Type B pancreatic cell (in vitro differentiated cells): ENCODE results near the gene WNT8A. TPM values are rescaled to one million over a fixed set of nuclear protein-coding genes. Genes with fewer than 3 reads are reported as not detected.
"Not testable (repeated sequence)": the region's sequence is repeated elsewhere in the genome, so short reads cannot be mapped to it uniquely, and the experiment has no call there.

Source experiments
- DNase-seq: peaks from one replicate; pipeline ENCODE4 v3.0.0; 2021; ENCODE audit warnings: mixed read lengths; ENCODE audit not compliant: unreplicated experiment; ENCODE audit errors: extremely low spot score
- H3K27ac Mint-ChIP-seq: 2 replicates; pipeline ENCODE4 v1.8.0; 2021; ENCODE audit warnings: mild to moderate bottlenecking, mixed read lengths
- H3K27me3 Mint-ChIP-seq: 2 replicates; pipeline ENCODE4 v1.8.0; 2021; ENCODE audit warnings: mixed read lengths
- H3K36me3 Mint-ChIP-seq: 2 replicates; pipeline ENCODE4 v1.8.0; 2021; ENCODE audit warnings: mixed read lengths
- H3K4me1 Mint-ChIP-seq: one replicate; pipeline ENCODE4 v1.8.0; 2021; ENCODE audit warnings: mixed read lengths; ENCODE audit not compliant: unreplicated experiment
- H3K4me3 Mint-ChIP-seq: 2 replicates; pipeline ENCODE4 v1.8.0; 2021; ENCODE audit warnings: mild to moderate bottlenecking, mixed read lengths
- H3K9me3 Mint-ChIP-seq: 2 replicates; pipeline ENCODE4 v1.8.0; 2021; ENCODE audit warnings: mixed read lengths
- total RNA-seq: library from RNA; stranded (reverse); gene quantifications from 2 replicates; pipeline ENCODE4 v1.2.1, GENCODE V29; 2021; ENCODE audit warnings: low replicate concordance
- TF ChIP-seq, protein P1 (sequence below): fragments of 200-600 bp; sonication (generic); conservative IDR thresholded peaks from 2 replicates; pipeline ENCODE4 v1.5.0; 2021; ENCODE audit warnings: antibody characterized with exemption, mild to moderate bottlenecking

Gene WNT8A
- total RNA-seq, 1 donor from 2014 or later, result not detected

DNA sequence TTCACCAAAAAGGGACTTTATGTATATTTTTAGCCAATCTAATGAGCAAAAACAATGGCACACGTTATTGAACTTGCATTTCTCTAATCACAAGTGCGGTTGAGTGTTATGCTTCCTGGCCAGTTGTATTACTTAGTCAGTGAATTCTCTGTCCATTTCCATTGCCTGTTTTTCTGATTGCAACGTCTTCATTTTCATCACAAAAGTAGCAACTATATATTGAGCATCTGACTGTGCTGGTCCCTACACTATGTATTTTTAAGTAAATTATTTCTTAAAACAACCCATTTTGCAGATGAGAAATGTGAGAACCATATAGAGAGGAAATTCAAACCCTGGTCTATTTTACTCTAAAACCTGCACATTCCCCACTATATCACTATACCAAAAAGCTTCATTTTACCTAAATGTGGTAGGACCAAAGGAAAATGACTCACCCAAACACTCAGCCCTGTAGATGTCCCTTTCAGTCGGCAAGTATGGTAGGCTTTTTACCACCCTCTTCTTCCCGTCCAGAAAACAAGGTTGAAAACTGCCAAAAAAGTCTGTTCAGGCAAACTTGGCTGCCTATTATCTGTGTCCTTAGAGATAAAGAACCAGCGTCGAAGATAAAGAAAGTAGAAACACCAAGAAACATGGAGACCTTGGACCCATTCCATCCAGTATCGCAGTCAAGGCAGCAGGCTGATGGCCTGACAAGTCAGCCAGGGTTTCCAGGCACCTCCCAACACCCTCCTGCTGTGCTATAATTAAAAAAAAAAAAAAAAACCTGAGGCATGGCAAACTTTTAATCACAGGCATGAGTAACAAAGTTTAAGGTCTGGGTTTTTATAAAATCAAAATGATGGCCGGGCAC, 32.2 kb upstream of the WNT8A start:
- Mint-ChIP-seq H3K36me3 (no peaks in the 10 kb centered on the region), H3K27ac (no peak overlapping the region), H3K4me3 (no peak overlapping the region), H3K9me3 (no peaks in the 10 kb centered on the region), H3K4me1 (peaks cover 7% of the 10 kb centered on the region), H3K27me3 (peaks cover 3% of the 10 kb centered on the region)
- DNase-seq, result no peak
- TF ChIP-seq, protein P1, sequence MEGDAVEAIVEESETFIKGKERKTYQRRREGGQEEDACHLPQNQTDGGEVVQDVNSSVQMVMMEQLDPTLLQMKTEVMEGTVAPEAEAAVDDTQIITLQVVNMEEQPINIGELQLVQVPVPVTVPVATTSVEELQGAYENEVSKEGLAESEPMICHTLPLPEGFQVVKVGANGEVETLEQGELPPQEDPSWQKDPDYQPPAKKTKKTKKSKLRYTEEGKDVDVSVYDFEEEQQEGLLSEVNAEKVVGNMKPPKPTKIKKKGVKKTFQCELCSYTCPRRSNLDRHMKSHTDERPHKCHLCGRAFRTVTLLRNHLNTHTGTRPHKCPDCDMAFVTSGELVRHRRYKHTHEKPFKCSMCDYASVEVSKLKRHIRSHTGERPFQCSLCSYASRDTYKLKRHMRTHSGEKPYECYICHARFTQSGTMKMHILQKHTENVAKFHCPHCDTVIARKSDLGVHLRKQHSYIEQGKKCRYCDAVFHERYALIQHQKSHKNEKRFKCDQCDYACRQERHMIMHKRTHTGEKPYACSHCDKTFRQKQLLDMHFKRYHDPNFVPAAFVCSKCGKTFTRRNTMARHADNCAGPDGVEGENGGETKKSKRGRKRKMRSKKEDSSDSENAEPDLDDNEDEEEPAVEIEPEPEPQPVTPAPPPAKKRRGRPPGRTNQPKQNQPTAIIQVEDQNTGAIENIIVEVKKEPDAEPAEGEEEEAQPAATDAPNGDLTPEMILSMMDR, result no peak

DNA sequence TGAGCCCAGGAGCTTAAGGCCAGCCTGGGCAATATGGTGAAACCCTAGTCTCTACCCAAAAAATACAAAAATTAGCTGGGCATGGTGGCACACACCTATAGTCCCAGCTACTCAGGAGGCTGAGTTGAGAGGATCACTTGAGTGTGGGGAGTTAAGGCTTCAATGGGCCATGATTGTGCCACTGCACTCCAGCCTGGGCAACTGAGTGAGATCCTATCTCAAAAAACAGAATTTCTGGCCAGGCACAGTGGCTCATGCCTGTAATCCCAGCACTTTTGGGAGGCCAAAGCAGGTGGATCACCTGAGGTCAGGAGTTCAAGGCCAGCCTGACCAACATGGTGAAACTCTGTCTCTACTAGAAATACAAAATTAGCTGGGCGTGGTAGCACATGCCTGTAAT, 31.1 kb upstream of the WNT8A start:
- not testable (repeated sequence) for H3K36me3 Mint-ChIP-seq, H3K9me3 Mint-ChIP-seq, H3K27ac Mint-ChIP-seq, H3K4me3 Mint-ChIP-seq, H3K27me3 Mint-ChIP-seq, H3K4me1 Mint-ChIP-seq, DNase-seq

DNA sequence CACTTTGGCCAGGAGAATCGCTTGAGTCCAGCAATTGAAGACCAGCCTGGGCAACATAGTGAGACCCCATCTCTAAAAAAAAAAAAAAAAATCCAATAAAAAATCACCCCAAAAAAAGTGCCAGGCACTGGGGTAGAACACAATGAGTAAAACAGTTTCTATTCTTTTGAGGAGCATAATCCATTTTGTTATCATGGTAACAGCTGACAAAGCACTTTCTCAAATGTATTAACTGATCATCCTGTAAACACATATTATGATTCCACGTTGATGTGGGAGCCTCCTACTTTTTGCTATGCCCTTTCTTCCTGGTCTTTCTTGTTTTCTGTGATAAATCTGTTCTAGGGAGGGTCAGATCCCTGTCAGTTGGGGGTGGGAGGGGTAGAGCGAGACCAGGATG, 30.3 kb upstream of the WNT8A start:
- H3K4me3 Mint-ChIP-seq, result no peak overlapping the region
- H3K36me3 Mint-ChIP-seq, result no peaks in the 10 kb centered on the region
- peaks cover 7% of the 10 kb centered on the region for H3K4me1 Mint-ChIP-seq
- no peak for DNase-seq
- no peaks in the 10 kb centered on the region for H3K9me3 Mint-ChIP-seq
- H3K27me3 Mint-ChIP-seq, result peaks cover 3% of the 10 kb centered on the region
- TF ChIP-seq, protein P1, result no peak
- peak overlapping the region; percentile 62 for H3K27ac Mint-ChIP-seq

DNA sequence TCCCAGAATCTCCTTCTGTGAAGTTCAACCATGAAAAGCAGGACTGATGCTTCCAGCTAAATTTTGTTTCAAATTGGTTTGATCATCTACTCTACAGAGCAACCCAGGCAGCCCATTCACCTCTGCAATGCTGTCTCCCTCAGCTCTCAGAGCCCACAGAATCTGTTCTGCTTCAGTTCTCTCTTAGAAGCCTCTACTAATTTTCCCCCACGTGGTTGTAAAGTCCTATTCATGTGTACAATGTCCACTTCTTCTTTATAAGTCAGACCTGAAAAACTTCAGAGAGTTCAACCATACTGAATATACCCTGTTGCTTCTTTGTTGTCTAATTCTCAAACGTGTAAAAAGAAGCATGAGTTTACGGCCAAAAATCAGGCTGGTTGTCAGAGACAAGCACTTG, 29.6 kb upstream of the WNT8A start:
- no peaks in the 10 kb centered on the region for H3K36me3 Mint-ChIP-seq
- no peak overlapping the region for H3K4me3 Mint-ChIP-seq
- TF ChIP-seq, protein P1, result no peak
- DNase-seq, result no peak
- H3K27ac Mint-ChIP-seq, result peak overlapping the region; percentile 62
- H3K4me1 Mint-ChIP-seq, result peaks cover 7% of the 10 kb centered on the region
- H3K27me3 Mint-ChIP-seq, result peaks cover 3% of the 10 kb centered on the region
- no peaks in the 10 kb centered on the region for H3K9me3 Mint-ChIP-seq

DNA sequence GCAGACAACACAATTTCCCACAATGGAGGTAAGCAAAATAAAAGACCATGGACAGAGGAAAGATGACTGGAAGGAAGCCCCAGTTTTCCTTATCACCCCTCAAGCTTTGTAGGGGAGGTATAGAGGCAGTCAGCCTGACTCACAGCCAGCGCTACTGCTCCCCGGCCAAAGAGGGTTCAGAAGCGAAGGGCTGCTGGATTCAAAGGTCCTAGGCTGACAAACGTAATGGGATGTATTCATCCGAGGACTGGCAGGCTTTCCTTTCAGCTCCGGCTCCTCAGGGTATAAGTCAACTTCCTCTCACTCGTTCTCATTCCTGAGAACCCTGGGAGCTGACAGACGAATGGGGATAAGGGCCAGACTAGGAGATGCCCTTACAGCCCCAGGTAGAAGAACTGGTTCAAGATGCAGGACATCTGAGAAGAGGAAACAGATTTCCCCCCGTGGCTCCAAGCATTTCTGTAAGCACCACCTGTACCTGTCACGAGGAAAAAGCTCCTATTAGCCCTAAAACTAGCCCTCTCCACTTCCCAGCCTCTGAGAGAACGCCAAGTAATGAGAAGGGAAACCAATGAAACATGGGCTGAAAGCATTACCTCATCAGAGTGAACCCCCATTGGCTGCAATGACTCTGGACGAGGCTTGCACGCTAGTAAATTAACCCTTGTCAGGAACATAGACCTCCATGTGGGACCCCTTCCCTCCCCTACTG, 28.8 kb upstream of the WNT8A start:
- no peaks in the 10 kb centered on the region for H3K9me3 Mint-ChIP-seq
- TF ChIP-seq, protein P1, result no peak
- H3K36me3 Mint-ChIP-seq, result no peaks in the 10 kb centered on the region
- H3K27me3 Mint-ChIP-seq, result peaks cover 3% of the 10 kb centered on the region
- no peak overlapping the region for H3K27ac Mint-ChIP-seq
- H3K4me3 Mint-ChIP-seq, result peak overlapping the region; percentile 31
- no peak for DNase-seq
- peaks cover 7% of the 10 kb centered on the region for H3K4me1 Mint-ChIP-seq

DNA sequence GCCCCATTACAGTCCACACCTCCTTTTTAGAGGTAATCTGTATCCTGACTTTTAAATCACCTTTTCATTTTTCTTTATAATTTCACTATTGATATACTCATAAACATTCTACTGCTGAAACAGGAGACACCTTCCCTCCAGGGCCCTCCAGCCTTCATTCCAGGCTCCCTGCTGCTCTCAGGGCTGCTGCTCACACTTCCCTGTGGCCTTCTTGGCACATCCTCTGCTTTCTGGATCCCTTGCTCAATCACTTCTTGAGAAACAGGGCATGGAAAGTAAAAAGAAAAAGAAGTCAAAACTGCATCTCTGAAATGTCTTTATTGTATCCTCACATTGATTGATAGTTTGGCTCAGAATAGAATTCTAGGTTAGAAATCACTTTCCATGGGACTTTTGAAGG, 19.3 kb upstream of the WNT8A start:
- Mint-ChIP-seq H3K27ac (no peak overlapping the region), H3K4me3 (no peak overlapping the region), H3K36me3 (no peaks in the 10 kb centered on the region), H3K4me1 (no peaks in the 10 kb centered on the region), H3K27me3 (no peaks in the 10 kb centered on the region), H3K9me3 (no peaks in the 10 kb centered on the region)
- TF ChIP-seq, protein P1, result no peak
- DNase-seq, result no peak
